HG03039 (cell line): ENCODE results near the gene KCNH4.
A peak's percentile ranks its signal among the peaks of the same experiment; 100 is the strongest.
"Not testable (repeated sequence)": the region's sequence is repeated elsewhere in the genome, so short reads cannot be mapped to it uniquely, and the experiment has no call there.

Experiments used
- ATAC-seq: cut with Tn5 transposase; IDR thresholded peaks from one replicate; pipeline ENCODE4 v1.9.1; 2021; ENCODE audit warnings: mild to moderate bottlenecking, moderate library complexity; ENCODE audit not compliant: unreplicated experiment

Gene KCNH4

DNA sequence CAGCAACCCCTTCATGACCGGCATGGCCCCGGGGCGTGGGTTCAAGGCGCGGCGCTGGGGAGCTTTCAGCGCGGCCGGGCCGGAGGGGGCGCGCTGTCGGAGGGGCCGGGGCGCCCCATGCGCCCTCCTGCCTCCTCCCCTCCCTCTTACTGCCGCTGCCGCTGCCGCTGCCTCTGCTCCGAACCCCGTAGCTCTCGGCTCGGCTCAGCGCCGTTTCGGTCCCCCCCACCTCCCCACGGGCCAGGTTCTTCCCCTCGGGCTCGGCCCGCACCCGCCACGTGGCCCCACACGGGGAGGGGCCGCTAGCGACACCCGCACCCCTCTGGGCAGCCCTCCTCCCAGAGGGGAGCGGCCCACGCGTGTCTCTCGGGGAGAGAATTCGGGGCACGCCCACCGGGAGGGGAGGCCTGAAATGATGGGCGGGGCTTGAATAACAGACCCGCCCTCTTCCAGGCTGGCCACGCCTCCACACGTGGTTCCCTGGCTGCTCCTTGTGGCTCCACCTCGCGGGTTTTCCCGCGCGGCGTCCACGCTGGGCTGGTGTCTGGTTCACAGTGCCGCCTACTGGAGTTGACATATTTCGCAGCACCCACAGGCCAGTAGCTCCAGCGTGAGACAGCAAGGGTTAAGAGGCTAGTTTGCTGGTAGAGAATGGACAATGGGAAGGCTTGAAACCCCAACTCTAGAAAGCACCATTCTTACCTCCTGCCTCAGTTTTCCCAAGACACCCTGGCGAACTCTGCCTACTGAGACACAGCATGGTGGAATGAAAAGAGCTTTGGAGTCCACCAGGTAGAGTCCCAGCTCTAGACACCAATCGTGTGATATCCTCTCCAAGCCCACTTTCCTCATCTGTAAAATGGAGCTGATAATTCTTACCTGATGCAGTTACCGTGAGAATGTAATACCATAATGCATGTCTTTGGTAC, at the start of gene KCNH4:
Gene KCNH4 (minus strand): TSS at position 221 of the 929 bp plus-strand sequence. CDS start 197 bp downstream, at position 24.
- peak; percentile 37 for ATAC-seq

DNA sequence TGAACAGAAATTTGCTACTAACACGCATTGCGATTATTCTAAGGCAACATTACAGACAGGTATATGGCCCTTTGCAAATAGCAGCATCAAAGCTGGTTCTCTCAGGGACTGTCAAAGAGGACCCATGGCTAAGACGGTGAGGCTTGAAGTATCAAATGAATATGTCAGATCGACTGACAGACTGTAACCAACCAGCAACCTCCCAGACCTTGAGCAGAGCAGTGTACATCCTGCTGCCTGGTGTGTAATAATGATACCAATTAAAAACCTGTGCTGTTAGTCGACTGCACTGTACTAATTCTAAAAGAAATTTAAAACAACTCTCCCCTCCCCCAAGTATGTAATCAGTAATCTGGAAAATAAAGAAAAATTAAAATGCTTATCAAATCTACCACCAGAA, 49.3 kb upstream of the KCNH4 start:
- no peak for ATAC-seq

DNA sequence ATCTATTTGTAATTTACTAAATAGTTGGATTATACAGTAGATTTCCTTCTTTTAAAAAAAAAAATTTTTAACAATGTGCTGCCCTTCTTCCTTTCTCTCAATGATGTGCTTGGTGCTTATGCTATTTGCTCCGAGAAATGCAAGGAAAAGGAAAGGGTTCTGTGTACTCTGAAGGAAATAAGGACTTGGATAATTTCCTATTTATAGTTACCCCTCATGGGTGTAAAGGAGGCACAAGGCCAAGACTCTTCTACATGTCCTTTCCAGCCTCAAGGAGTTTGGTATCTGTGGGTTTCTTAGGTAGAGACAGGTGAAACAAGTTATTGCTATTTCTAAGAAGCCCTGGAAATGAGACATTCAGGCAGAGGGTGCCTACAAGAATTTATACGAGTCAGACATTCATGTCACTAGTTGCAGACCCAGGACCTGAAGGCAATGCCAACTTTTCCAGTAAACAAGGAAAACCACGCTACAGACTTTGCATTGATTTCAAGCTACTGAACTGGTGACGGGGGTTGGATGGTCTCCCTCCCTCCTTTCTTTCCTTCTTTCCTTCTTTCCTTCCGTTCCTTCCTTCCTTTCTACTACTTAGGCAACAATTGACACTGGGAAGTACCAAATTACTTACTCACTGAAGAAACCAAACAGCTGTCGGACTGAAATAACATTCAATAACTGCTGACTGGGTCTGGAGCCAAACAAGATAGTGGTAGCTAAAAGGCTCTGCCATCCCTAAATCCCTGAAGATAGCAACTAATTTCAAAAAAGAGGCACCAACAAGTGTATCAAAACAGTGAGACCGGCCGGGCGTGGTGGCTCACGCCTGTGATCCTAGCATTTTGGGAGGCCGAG, 47.1 kb upstream of the KCNH4 start:
- ATAC-seq, result no peak

GRCh38 chr17:42225646-42226045, 44.7 kb upstream of the KCNH4 start:
- no peak for ATAC-seq

DNA sequence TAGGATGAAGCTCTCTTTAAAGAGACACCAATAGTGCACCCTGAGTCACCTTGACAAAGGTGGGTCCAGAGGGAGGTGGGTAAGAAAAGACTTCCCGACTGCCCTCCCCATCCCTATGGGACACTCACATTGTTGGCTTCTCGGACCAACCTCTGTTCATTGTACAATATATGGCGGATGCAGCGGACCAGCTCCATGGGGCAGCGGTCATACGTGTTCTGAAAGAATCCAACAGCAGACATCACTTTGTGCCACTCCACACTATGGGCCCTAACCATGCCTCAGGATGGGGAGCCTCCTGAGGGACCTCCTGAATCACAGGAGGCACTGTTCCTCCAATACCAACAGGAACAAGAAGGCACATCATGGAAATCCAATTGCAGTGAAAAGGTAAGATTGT, 43.7 kb upstream of the KCNH4 start:
- no peak for ATAC-seq

- ATAC-seq, result no peak
Observed at GRCh38 chr17:42221886-42222745, 41.2 kb upstream of the KCNH4 start.

- not testable (repeated sequence) for ATAC-seq
Observed at GRCh38 chr17:42219280-42219679, 38.3 kb upstream of the KCNH4 start.

DNA sequence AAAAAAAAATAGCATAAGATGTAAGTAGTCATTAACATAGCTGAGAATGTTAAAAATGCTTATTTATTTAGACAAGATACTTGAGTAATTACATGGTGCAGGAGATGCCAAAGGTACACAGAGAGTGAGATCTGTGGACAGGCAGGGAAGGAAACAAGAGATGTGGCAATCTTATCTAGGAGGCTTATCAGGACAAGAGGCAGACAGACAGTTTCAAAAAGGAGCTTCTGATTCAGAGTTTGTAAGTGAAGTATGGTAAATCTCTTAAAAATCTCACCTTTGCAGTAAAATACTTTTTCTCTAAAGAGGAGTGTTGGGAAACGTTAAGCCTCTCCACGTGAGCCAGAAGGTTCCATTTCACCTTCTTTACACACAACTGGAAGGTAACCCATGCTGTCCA, 33.2 kb upstream of the KCNH4 start:
- ATAC-seq, result no peak

- no peak for ATAC-seq
Observed at GRCh38 chr17:42212382-42212781, 31.4 kb upstream of the KCNH4 start.

DNA sequence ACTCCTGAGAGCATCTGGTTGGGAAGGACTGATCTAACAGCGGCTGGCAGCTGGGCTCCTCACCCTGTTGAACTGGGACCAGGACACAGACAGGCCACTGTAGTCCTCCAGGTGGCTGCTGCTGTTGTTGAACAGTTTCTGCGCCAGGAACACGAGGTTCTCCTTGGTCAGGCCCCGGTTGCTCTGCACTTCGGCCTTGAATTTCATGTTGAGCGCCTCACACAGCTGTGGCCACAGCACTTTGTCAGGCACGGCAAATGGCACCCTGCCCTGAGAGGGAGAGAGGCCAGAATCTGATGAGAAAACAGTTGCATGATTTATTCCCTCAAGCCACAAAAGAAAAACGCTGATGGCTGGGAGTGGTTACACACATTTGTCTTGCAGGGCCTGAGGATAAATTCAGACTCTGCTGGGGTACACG, 31.0 kb upstream of the KCNH4 start:
- ATAC-seq, result not testable (repeated sequence)

DNA sequence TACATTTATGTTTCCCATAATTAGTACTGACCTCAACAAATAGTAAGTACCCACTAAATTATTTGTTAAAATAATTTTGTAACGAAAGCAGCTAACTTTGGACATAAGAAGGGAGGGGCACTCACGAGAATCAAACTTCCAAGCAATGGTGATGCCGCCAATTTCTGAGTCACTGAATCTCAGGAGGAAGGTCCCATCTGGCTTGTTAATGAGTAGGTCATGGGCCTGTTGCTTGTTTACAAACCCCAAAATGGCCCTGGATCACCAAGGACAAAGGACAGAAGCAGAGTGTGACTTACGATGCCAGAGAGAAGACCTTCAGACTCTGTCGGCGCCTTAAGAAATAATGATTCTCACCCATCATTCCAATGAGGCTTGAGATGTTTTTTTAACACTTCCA, 29.1 kb upstream of the KCNH4 start:
- ATAC-seq, result no peak

DNA sequence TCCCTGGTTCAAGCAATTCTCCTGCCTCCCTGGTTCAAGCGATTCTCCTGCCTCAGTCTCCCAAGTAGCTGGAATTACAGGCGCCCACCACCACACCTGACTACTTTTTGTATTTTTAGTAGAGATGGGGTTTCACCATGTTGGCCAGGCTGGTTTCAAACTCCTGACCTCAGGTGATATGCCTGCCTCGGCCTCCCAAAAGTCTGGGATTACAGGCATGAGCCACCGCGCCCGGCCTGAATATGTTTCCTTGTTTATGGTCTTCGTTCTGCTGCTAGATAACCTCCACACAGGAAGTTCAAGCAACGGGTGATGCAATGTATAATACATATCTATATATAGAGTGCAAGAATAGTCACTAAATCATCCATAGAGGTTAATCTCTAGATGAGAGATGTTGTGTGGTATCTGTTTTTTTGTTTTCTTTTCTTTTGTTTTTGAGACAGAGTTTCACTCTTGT, 25.2 kb upstream of the KCNH4 start:
- ATAC-seq, result not testable (repeated sequence)

DNA sequence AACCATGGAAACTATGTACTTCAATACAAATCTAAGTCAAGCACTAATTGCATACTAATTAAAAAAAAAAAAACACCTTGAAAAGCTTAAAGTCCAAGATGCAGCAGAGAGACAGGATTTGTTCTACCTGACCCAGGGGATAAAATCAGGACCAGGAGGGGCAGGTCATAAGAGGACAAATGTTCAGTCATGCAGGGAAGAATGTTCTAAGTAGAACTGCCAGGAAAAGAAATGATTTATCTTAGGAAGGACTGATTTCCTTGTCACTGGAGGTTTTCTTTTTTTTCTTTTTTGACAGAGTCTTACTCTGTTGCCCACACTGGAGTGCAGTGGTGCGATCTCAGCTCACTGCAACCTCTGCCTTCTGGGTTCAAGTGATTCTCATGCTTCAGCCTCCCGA, 22.4 kb upstream of the KCNH4 start:
- ATAC-seq, result no peak

DNA sequence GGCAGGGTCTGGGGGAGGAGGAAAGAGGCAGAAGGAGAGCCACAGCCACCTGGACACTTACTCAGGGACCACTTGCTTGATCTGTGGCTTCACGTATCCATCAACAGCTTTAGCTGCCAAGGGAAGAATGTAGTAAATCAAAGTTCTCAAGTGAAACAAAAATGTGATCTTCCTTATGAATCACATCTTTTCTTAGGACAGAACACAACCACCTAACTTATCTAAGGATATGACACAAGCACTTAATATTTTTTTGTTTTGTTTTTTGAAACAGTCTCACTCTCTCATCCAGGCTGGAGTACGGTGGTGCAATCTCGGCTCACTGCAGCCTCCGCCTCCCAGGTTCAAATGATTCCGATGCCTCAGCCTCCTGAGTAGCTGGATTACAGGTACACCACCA, 21.8 kb upstream of the KCNH4 start:
- no peak for ATAC-seq

- no peak for ATAC-seq
Observed at GRCh38 chr17:42202159-42202558, 21.2 kb upstream of the KCNH4 start.

- ATAC-seq, result no peak
Observed at GRCh38 chr17:42201458-42201772, 20.5 kb upstream of the KCNH4 start.

- no peak for ATAC-seq
Observed at GRCh38 chr17:42200706-42201457, 19.9 kb upstream of the KCNH4 start.

- ATAC-seq, result no peak
Observed at GRCh38 chr17:42199416-42200011, 18.6 kb upstream of the KCNH4 start.

- no peak for ATAC-seq
Observed at GRCh38 chr17:42198897-42199296, 18.0 kb upstream of the KCNH4 start.
